ENCODE results near the gene GABRR1.

The GABRR1 gene

GRCh38 chr6:89214197-89214596, 3.0 kb downstream of the GABRR1 start (continued):
- TF ChIP-seq CREB5 (CRISPR knock-in tag; IDR thresholded peaks at IDR 0.05; ENCODE audit: low read depth) = no peak
- no peak for TF ChIP-seq CSRNP3 (CRISPR knock-in tag; IDR thresholded peaks at IDR 0.05)

- TF ChIP-seq PATZ1 (CRISPR knock-in tag; IDR thresholded peaks at IDR 0.05; ENCODE audit: borderline replicate concordance) (no peak), RARB (CRISPR knock-in tag; IDR thresholded peaks at IDR 0.05) (no peak), ISL1 (CRISPR knock-in tag; IDR thresholded peaks at IDR 0.05) (no peak), ZFP3 (CRISPR knock-in tag; IDR thresholded peaks at IDR 0.05) (no peak), ZFP30 (CRISPR knock-in tag; IDR thresholded peaks at IDR 0.05) (no peak), ZNF565 (CRISPR knock-in tag; conservative IDR thresholded peaks at IDR 0.05; ENCODE audit: low read depth) (no peak)
- ATAC-seq = no peak
Measured at GRCh38 chr6:89212472-89212871, 4.7 kb downstream of the GABRR1 start.

- TF ChIP-seq ISL1 (CRISPR knock-in tag; IDR thresholded peaks at IDR 0.05) (no peak), TOX (CRISPR knock-in tag; IDR thresholded peaks at IDR 0.05; ENCODE audit: borderline replicate concordance) (no peak), ARNTL (CRISPR knock-in tag; IDR thresholded peaks at IDR 0.05; ENCODE audit: borderline replicate concordance, low read depth) (no peak), CSRNP3 (CRISPR knock-in tag; IDR thresholded peaks at IDR 0.05) (no peak), ZNF70 (CRISPR knock-in tag; IDR thresholded peaks at IDR 0.05) (no peak), ZNF8 (CRISPR knock-in tag; IDR thresholded peaks at IDR 0.05) (no peak), PATZ1 (CRISPR knock-in tag; IDR thresholded peaks at IDR 0.05; ENCODE audit: borderline replicate concordance) (no peak), OSR1 (CRISPR knock-in tag; IDR thresholded peaks at IDR 0.05) (no peak), SNAI2 (CRISPR knock-in tag; IDR thresholded peaks at IDR 0.05) (no peak), TSHZ2 (CRISPR knock-in tag; IDR thresholded peaks at IDR 0.05) (no peak), ZFP3 (CRISPR knock-in tag; IDR thresholded peaks at IDR 0.05) (no peak), RARB (CRISPR knock-in tag; IDR thresholded peaks at IDR 0.05) (no peak), ESRRG (CRISPR knock-in tag; IDR thresholded peaks at IDR 0.05) (no peak), POU6F1 (CRISPR knock-in tag; IDR thresholded peaks at IDR 0.05; ENCODE audit: borderline replicate concordance, low read depth) (no peak), ZNF565 (CRISPR knock-in tag; conservative IDR thresholded peaks at IDR 0.05; ENCODE audit: low read depth) (no peak)
- no peak for ATAC-seq
Measured at GRCh38 chr6:89209457-89209856, 7.7 kb downstream of the GABRR1 start.
